GM06990 (cell line): ENCODE results near the gene PSMB2.

Source experiments
- DNase-seq: peaks from one replicate; pipeline ENCODE4 v3.0.0-alpha.2; 2011; ENCODE audit not compliant: insufficient read length; ENCODE audit errors: extremely low read depth
- H3K27me3 ChIP-seq: replicated peaks from 2 replicates; pipeline ENCODE4 v1.6.0; 2011; ENCODE audit warnings: low read length; ENCODE audit not compliant: control insufficient read depth, insufficient read depth
- H3K36me3 ChIP-seq: 2 replicates; pipeline ENCODE4 v1.5.1; 2011; ENCODE audit warnings: low read length; ENCODE audit not compliant: control insufficient read depth, insufficient read depth
- H3K4me3 ChIP-seq: replicated peaks from 2 replicates; pipeline ENCODE4 v1.5.1; 2011; ENCODE audit warnings: low read depth, mild to moderate bottlenecking, control low read depth, low read length
- CTCF ChIP-seq: IDR thresholded peaks from 2 replicates; pipeline ENCODE4 v1.5.1; 2011; ENCODE audit warnings: low read length, control low read depth, mild to moderate bottlenecking, inconsistent platforms; ENCODE audit not compliant: insufficient read depth, poor library complexity, severe bottlenecking

Gene PSMB2

GRCh38 chr1:35569936-35570335, 71.4 kb downstream of the PSMB2 start:
- no peak for DNase-seq
- no peak for TF ChIP-seq CTCF
- no peaks in the 10 kb centered on the region for H3K27me3 ChIP-seq
- H3K36me3 ChIP-seq, result peaks cover 9% of the 10 kb centered on the region
- no peak overlapping the region for H3K4me3 ChIP-seq

- Histone ChIP-seq H3K27me3 (no peaks in the 10 kb centered on the region), H3K4me3 (no peak overlapping the region), H3K36me3 (peaks cover 14% of the 10 kb centered on the region)
- peak; percentile 86 for TF ChIP-seq CTCF
- no peak for DNase-seq
Measured at GRCh38 chr1:35568975-35569395, 72.3 kb downstream of the PSMB2 start.

- H3K4me3 ChIP-seq, result no peak overlapping the region
- peaks cover 17% of the 10 kb centered on the region for H3K36me3 ChIP-seq
- TF ChIP-seq CTCF, result no peak
- no peak for DNase-seq
- no peaks in the 10 kb centered on the region for H3K27me3 ChIP-seq
Measured at GRCh38 chr1:35567947-35568558, 73.3 kb downstream of the PSMB2 start.

GRCh38 chr1:35565742-35566133, 75.6 kb downstream of the PSMB2 start:
- H3K27me3 ChIP-seq, result no peaks in the 10 kb centered on the region
- peaks cover 35% of the 10 kb centered on the region for H3K36me3 ChIP-seq
- DNase-seq, result no peak
- no peak overlapping the region for H3K4me3 ChIP-seq
- TF ChIP-seq CTCF, result no peak

GRCh38 chr1:35564884-35565741, 76.2 kb downstream of the PSMB2 start:
- peaks cover 35% of the 10 kb centered on the region for H3K36me3 ChIP-seq
- H3K27me3 ChIP-seq, result no peaks in the 10 kb centered on the region
- DNase-seq, result no peak
- TF ChIP-seq CTCF, result no peak
- H3K4me3 ChIP-seq, result no peak overlapping the region
